ENCODE data around the gene ERC2. TPM values are rescaled to one million over a fixed set of nuclear protein-coding genes. Genes with fewer than 3 reads are reported as not detected.

Gene ERC2
- total and polyA plus RNA-seq, 2 of the 13 experiments (the other 11 are each of a cell fraction or from before 2014, with no cell fraction given), result 0.16 to 0.22 TPM

DNA sequence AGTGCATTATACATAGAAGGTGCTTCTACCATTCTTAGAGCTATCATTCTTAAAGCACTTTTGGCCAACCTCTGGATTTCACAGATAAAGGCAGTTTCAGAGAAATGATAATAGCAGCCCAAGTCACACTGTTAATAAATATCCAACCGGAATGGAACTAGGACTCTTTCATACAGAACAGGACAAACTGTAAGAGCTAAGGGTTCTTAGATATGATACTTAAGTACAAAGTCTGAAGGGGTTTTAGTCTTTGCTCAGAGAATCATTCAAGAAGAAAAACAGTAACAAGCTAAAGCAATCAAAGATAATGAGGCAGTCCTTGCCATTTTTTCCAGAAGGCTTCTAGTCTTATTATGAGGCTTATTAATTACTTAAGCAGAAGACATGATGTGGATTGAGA, 239.0 kb downstream of the ERC2 start:
- Histone ChIP-seq H3K4me2 (ENCODE audit: low read depth, low read length) (no peak overlapping the region), H3K27me3 (ENCODE audit: control insufficient read depth in 1 of 2, insufficient read depth in 2 of 2, low read length in 2 of 2) (0 out of 5 replicates have a peak, but pooled peaks cover 0 to 6% of the 10 kb centered on the region in 2 experiments), H3K9ac (ENCODE audit: insufficient read depth, low read depth, low read length) (no peak overlapping the region), H3K9me3 (ENCODE audit: low read length) (no peaks in the 10 kb centered on the region), H2AFZ (ENCODE audit: low read length) (no peak overlapping the region), H3K4me3 (replicated peaks in 1 of 3; ENCODE audit: insufficient read depth in 1 of 3, low read depth in 2 of 3, low read length in 3 of 3) (no peak overlapping the region), H3K4me1 (ENCODE audit: insufficient read depth, low read length) (no peaks in the 10 kb centered on the region), H3K27ac (ENCODE audit: extremely low read length, insufficient read depth, low read length) (no peak overlapping the region), H4K20me1 (ENCODE audit: insufficient read depth, low read length) (no peaks in the 10 kb centered on the region), H3K36me3 (replicated peaks in 1 of 2; ENCODE audit: control insufficient read depth in 1 of 2, insufficient read depth in 2 of 2, low read length in 2 of 2) (no peaks in the 10 kb centered on the region), H3K79me2 (ENCODE audit: insufficient read depth, low read length) (no peaks in the 10 kb centered on the region)
- POLR2A ChIA-PET, result no interaction called here
- WGBS (ENCODE audit: low lambda C conversion rate), result 5% methylated on average over 1 of the region's 1 CpG
- no peak for FAIRE-seq
- no peak for DNase-seq (ENCODE audit: low spot score)
- no peak for ATAC-seq
- intact Hi-C loops (cut with micrococcal nuclease; ENCODE audit: unreplicated experiment), result no loop called here
- in situ Hi-C loops (cut with HindIII; ENCODE audit: extremely low pct_ligation_motif_present, low pct_unique_long_range_greater_than_20kb), result no loop called here
- no TSS peak for BruUV-seq (replicated peaks)
- CTCF ChIA-PET (ENCODE audit: low intra/inter-chr PET ratio, low total read pairs), result no interaction called here
- TF ChIP-seq ZNF382 (CRISPR knock-in tag; IDR thresholded peaks at IDR 0.05; ENCODE audit: borderline replicate concordance) (no peak), ELF1 (CRISPR knock-in tag; IDR thresholded peaks at IDR 0.05) (no peak), PTBP1 (IDR thresholded peaks at IDR 0.05; ENCODE audit: low read depth, low read length, poor library complexity, severe bottlenecking) (no peak), NFE2 (CRISPR knock-in tag; IDR thresholded peaks at IDR 0.05) (no peak), PPARG (CRISPR knock-in tag; conservative IDR thresholded peaks at IDR 0.05) (no peak), NCOA2 (CRISPR knock-in tag; IDR thresholded peaks at IDR 0.05) (no peak), RARA (CRISPR knock-in tag; IDR thresholded peaks at IDR 0.05) (no peak), GATA4 (IDR thresholded peaks at IDR 0.05; ENCODE audit: borderline replicate concordance, low read depth) (no peak), CREB1 (IDR thresholded peaks at IDR 0.05) (no peak), CREB1 (CRISPR knock-in tag; IDR thresholded peaks at IDR 0.05) (no peak), CHCHD3 (CRISPR knock-in tag; IDR thresholded peaks at IDR 0.05) (no peak), ZNF160 (CRISPR knock-in tag; IDR thresholded peaks at IDR 0.05) (no peak), MEIS1 (CRISPR knock-in tag; IDR thresholded peaks at IDR 0.05; ENCODE audit: borderline replicate concordance) (no peak)
- TF ChIP-seq, protein P1, sequence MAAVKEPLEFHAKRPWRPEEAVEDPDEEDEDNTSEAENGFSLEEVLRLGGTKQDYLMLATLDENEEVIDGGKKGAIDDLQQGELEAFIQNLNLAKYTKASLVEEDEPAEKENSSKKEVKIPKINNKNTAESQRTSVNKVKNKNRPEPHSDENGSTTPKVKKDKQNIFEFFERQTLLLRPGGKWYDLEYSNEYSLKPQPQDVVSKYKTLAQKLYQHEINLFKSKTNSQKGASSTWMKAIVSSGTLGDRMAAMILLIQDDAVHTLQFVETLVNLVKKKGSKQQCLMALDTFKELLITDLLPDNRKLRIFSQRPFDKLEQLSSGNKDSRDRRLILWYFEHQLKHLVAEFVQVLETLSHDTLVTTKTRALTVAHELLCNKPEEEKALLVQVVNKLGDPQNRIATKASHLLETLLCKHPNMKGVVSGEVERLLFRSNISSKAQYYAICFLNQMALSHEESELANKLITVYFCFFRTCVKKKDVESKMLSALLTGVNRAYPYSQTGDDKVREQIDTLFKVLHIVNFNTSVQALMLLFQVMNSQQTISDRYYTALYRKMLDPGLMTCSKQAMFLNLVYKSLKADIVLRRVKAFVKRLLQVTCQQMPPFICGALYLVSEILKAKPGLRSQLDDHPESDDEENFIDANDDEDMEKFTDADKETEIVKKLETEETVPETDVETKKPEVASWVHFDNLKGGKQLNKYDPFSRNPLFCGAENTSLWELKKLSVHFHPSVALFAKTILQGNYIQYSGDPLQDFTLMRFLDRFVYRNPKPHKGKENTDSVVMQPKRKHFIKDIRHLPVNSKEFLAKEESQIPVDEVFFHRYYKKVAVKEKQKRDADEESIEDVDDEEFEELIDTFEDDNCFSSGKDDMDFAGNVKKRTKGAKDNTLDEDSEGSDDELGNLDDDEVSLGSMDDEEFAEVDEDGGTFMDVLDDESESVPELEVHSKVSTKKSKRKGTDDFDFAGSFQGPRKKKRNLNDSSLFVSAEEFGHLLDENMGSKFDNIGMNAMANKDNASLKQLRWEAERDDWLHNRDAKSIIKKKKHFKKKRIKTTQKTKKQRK (IDR thresholded peaks at IDR 0.05; ENCODE audit: low read length), result no peak
- TF ChIP-seq, protein P2, sequence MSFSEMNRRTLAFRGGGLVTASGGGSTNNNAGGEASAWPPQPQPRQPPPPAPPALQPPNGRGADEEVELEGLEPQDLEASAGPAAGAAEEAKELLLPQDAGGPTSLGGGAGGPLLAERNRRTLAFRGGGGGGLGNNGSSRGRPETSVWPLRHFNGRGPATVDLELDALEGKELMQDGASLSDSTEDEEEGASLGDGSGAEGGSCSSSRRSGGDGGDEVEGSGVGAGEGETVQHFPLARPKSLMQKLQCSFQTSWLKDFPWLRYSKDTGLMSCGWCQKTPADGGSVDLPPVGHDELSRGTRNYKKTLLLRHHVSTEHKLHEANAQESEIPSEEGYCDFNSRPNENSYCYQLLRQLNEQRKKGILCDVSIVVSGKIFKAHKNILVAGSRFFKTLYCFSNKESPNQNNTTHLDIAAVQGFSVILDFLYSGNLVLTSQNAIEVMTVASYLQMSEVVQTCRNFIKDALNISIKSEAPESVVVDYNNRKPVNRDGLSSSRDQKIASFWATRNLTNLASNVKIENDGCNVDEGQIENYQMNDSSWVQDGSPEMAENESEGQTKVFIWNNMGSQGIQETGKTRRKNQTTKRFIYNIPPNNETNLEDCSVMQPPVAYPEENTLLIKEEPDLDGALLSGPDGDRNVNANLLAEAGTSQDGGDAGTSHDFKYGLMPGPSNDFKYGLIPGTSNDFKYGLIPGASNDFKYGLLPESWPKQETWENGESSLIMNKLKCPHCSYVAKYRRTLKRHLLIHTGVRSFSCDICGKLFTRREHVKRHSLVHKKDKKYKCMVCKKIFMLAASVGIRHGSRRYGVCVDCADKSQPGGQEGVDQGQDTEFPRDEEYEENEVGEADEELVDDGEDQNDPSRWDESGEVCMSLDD (CRISPR knock-in tag; IDR thresholded peaks at IDR 0.05; ENCODE audit: borderline replicate concordance), result no peak
- TF ChIP-seq, protein P3, sequence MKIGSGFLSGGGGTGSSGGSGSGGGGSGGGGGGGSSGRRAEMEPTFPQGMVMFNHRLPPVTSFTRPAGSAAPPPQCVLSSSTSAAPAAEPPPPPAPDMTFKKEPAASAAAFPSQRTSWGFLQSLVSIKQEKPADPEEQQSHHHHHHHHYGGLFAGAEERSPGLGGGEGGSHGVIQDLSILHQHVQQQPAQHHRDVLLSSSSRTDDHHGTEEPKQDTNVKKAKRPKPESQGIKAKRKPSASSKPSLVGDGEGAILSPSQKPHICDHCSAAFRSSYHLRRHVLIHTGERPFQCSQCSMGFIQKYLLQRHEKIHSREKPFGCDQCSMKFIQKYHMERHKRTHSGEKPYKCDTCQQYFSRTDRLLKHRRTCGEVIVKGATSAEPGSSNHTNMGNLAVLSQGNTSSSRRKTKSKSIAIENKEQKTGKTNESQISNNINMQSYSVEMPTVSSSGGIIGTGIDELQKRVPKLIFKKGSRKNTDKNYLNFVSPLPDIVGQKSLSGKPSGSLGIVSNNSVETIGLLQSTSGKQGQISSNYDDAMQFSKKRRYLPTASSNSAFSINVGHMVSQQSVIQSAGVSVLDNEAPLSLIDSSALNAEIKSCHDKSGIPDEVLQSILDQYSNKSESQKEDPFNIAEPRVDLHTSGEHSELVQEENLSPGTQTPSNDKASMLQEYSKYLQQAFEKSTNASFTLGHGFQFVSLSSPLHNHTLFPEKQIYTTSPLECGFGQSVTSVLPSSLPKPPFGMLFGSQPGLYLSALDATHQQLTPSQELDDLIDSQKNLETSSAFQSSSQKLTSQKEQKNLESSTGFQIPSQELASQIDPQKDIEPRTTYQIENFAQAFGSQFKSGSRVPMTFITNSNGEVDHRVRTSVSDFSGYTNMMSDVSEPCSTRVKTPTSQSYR (CRISPR knock-in tag; IDR thresholded peaks at IDR 0.05; ENCODE audit: borderline replicate concordance), result no peak
- TF ChIP-seq, protein P4, sequence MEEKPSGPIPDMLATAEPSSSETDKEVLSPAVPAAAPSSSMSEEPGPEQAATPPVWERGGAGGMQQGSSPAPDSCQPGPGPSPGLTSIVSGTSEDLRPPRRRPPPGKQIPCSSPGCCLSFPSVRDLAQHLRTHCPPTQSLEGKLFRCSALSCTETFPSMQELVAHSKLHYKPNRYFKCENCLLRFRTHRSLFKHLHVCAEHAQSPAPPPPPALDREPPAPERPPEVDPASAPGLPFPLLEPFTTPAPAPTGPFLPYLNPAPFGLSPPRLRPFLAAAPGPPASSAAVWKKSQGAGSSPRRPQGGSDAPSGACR (CRISPR knock-in tag; IDR thresholded peaks at IDR 0.05), result no peak
